HG02943 (cell line): ENCODE data around the gene CACNG8.

Experiments
- ATAC-seq: cut with Tn5 transposase; IDR thresholded peaks from one replicate; pipeline ENCODE4 v1.9.1; 2021; ENCODE audit warnings: mild to moderate bottlenecking, low read depth, moderate library complexity; ENCODE audit not compliant: unreplicated experiment

CACNG8 gene

GRCh38 chr19:53961523-53962356 is 997 bp upstream of the CACNG8 start:
- ATAC-seq = no peak

GRCh38 chr19:53965091-53965490 is 2.4 kb downstream of the CACNG8 start:
- no peak for ATAC-seq

- ATAC-seq = no peak
Measured at GRCh38 chr19:53966931-53967330, 4.2 kb downstream of the CACNG8 start.

GRCh38 chr19:53969366-53969765 is 6.6 kb downstream of the CACNG8 start:
- ATAC-seq = no peak

GRCh38 chr19:53971673-53972072 is 8.9 kb downstream of the CACNG8 start:
- no peak for ATAC-seq

GRCh38 chr19:53977429-53977990 is 14.8 kb downstream of the CACNG8 start:
- no peak for ATAC-seq

- no peak for ATAC-seq
Measured at GRCh38 chr19:53977991-53978731, 15.4 kb downstream of the CACNG8 start.

GRCh38 chr19:53978975-53979801 is 16.5 kb downstream of the CACNG8 start:
- no peak for ATAC-seq

- ATAC-seq = no peak
Measured at GRCh38 chr19:53980539-53981375, 18.0 kb downstream of the CACNG8 start.

GRCh38 chr19:53981376-53981951 is 18.7 kb downstream of the CACNG8 start:
- ATAC-seq = no peak

- no peak for ATAC-seq
Measured at GRCh38 chr19:53982001-53982451, 19.3 kb downstream of the CACNG8 start.

GRCh38 chr19:53982611-53983010 is 19.9 kb downstream of the CACNG8 start:
- ATAC-seq = no peak

GRCh38 chr19:53983457-53984289 is 20.9 kb downstream of the CACNG8 start:
- no peak for ATAC-seq

- ATAC-seq = no peak
Measured at GRCh38 chr19:53985863-53986262, 23.1 kb downstream of the CACNG8 start.

GRCh38 chr19:53988981-53989380 is 26.2 kb downstream of the CACNG8 start:
- ATAC-seq = no peak

- ATAC-seq = no peak
Measured at GRCh38 chr19:53989600-53990533, 27.1 kb downstream of the CACNG8 start.
